Stimulated activated CD4-positive, alpha-beta T cell treated with anti-CD3 and anti-CD28 coated beads, Interleukin-15, amount 100 ng/mL, for 24 hours (primary cell): Measurements from ENCODE around the gene NAPB.

Experiments
- DNase-seq: peaks from one replicate; pipeline ENCODE4 v3.0.0-alpha.2; 2020

Gene NAPB

GRCh38 chr20:23341073-23341472 lies 80.2 kb downstream of the NAPB start:
- no peak for DNase-seq

DNA sequence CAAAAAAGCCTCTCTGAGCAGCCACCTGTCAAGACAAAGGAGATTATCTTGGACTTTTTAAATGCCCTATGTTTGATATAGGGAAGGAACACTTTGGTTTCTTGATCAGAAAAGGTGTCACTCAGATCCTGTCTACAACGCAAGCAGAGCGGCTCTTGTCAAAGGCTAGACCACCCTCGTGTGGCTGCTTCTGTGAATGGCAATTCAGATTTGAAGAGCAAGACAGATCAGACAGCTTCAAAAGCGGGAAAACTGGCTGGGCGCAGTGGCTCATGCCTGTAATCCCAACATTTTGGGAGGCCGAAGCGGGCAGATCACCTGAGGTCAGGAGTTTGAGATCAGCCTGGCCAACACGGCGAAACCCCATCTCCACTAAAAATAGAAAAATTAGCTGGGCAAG lies 80.8 kb downstream of the NAPB start:
- peak; percentile 43 for DNase-seq

- DNase-seq, result no peak
Measured at GRCh38 chr20:23339986-23340385, 81.3 kb downstream of the NAPB start.

GRCh38 chr20:23337312-23337711 lies 84.0 kb downstream of the NAPB start:
- no peak for DNase-seq

GRCh38 chr20:23336476-23336875 lies 84.8 kb downstream of the NAPB start:
- no peak for DNase-seq

DNA sequence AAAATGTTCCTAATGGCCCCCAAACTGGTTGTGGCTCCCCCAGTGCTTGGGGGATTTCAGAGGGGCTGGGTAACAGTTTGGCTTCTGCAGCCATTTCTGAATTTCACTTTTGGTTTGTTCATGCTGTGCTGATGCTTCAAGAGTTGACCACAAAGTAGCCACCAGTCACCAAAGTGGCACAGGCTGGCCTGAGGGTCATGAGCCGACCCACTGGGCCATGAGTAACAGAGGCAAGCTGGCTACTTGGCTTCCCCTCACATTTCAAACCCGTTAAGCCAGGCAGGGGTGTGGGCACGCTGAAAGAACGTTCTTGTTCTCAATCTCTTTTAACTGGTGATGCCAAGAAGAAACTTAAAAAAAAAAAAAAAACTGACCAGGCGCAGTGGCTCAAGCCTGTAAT lies 85.8 kb downstream of the NAPB start:
- DNase-seq, result no peak

DNA sequence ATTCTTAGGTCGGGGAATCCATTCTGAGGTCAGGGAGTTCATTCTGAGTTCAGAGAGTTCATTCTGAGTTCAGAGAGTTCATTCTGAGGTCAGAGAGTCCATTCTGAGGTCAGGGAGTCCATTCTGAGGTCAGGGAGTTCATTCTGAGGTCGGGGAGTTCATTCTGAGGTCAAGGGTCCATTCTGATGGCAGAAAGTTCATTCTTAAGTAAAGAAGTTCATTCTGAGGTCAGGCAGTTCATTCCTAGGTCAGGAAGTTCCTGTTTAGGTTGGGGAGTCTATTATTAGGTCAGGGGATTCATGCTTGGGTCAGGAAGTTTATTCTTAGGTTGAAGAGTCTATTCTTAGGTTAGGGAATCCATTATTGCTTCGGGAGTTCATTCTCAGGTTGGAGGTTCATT lies 87.2 kb downstream of the NAPB start:
- no peak for DNase-seq

GRCh38 chr20:23332467-23332866 lies 88.8 kb downstream of the NAPB start:
- DNase-seq, result no peak

GRCh38 chr20:23331450-23332350 lies 89.6 kb downstream of the NAPB start:
- no peak for DNase-seq

GRCh38 chr20:23327617-23328333 lies 93.5 kb downstream of the NAPB start:
- no peak for DNase-seq

- DNase-seq, result no peak
Measured at GRCh38 chr20:23326774-23327173, 94.5 kb downstream of the NAPB start.

DNA sequence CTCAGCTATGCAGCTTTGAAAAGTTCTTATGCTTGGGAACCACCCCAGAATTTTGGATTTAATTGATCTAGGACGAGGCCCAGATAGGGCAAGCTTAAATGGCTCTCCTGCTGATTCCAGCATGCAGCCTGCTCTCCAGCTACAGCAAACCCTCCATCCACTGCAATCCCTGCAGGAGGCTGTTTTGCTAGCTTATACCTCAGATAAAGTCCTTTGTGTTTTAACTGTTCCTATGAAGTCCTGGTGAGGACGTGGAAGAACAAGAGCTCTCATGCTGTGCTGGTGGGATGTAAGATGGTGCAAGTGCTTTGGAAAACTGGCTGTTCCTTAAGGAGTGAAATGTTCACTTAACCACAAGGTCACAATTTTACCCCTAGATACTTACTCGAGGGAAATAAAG lies 96.2 kb downstream of the NAPB start:
- DNase-seq, result no peak
